ENCODE results near the gene RFPL1. TPM values are rescaled to one million over a fixed set of nuclear protein-coding genes. Genes with fewer than 3 reads are reported as not detected.
A peak's percentile ranks its signal among the peaks of the same experiment; 100 is the strongest.
"Not testable (repeated sequence)": the region's sequence is repeated elsewhere in the genome, so short reads cannot be mapped to it uniquely, and the experiment has no call there.

RFPL1 gene
- total and polyA plus RNA-seq, 2 experiments from 2014 or later = not detected

DNA sequence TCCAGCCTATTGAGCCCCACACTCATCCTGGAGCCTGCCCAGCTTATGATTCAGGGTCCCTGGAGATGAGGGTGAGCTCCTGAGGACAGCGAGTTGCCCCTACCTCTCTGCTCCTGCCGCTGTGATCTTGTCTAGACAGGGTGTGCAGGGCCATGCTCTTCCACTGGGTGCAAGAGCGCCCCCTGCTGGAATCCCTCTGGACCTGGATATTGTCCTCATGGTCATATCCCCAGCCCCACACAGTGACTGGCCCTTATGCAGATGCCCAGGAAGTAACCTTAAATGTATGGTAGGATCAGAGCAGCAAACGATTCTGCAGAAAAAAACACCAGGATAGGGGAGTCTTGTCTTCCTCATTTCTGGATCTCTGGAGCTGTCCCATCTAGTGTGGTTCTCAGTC, 25.6 kb upstream of the RFPL1 start:
- not testable (repeated sequence) for H3K79me2 ChIP-seq; H3K9me3 ChIP-seq (ENCODE audit: low read depth); H3K4me2 ChIP-seq; H2AFZ ChIP-seq; H3K9me2 ChIP-seq (replicated peaks; ENCODE audit: insufficient read depth); H4K20me1 ChIP-seq (ENCODE audit: insufficient read depth, poor library complexity, severe bottlenecking); H3K27ac ChIP-seq; H3K4me1 ChIP-seq (ENCODE audit: insufficient read depth); H3K4me3 ChIP-seq; H3K36me3 ChIP-seq (replicated peaks; ENCODE audit: insufficient read depth, low read depth); H3K27me3 ChIP-seq; DNase-seq (ENCODE audit: low spot score)
- TF ChIP-seq, protein P1, sequence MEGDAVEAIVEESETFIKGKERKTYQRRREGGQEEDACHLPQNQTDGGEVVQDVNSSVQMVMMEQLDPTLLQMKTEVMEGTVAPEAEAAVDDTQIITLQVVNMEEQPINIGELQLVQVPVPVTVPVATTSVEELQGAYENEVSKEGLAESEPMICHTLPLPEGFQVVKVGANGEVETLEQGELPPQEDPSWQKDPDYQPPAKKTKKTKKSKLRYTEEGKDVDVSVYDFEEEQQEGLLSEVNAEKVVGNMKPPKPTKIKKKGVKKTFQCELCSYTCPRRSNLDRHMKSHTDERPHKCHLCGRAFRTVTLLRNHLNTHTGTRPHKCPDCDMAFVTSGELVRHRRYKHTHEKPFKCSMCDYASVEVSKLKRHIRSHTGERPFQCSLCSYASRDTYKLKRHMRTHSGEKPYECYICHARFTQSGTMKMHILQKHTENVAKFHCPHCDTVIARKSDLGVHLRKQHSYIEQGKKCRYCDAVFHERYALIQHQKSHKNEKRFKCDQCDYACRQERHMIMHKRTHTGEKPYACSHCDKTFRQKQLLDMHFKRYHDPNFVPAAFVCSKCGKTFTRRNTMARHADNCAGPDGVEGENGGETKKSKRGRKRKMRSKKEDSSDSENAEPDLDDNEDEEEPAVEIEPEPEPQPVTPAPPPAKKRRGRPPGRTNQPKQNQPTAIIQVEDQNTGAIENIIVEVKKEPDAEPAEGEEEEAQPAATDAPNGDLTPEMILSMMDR (IDR thresholded peaks at IDR 0.05; ENCODE audit: poor library complexity) = peak; percentile 25
- WGBS (ENCODE audit: low lambda C conversion rate, missing lambda C conversion rate) = 44% methylated on average over 4 of the region's 4 CpGs

DNA sequence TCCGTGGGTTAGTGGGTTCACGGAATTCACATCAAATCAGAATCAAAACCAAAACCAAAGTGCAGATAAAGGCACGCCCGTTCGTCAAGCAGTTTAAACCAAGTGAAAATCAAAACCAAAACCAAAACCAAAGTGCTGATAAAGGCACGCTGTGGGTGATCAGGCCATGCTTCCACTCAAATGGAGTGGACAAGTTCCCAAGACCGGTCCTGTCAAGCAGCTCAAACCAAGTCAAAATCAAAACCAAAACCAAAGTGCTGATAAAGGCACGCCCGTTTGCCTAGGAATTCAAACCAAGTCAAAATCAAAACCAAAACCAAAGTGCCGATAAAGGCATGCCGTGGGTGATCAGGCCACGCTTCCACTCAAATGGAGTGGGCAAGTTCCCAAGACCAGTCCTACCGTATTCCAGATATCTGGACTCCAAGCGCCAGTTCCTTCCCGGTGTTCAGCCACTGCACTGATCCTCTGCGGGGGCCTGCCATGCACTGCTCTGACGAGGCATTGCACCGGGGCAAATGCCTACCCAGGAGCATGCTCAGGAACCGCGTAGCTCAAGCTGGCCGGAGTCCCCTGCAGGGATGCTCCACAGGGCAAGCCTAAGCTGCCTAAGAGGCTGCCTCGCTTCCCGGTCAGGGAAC, 23.3 kb upstream of the RFPL1 start:
- 85% methylated on average over 23 of the region's 23 CpGs for WGBS (ENCODE audit: low lambda C conversion rate, missing lambda C conversion rate)
- not testable (repeated sequence) for H3K4me2 ChIP-seq

DNA sequence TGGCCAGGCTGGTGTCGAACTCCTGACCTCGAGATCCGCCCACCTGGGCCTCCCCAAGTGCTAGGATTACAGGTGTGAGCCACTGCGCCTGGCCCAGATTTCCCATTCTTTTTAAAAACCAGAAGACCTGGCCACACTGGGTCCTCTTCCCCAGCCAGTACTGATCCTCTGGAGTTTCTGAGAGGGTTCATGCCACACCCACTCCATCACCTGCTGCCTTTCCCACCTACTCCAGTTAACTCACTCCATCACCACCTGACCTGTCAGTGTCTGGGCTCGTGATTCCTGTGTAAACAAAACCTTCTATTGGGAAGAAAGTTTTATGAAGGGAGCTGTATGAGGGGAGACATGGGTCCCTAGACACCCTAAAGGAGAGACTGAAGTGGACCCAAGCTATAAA, 19.7 kb upstream of the RFPL1 start:
- 68% methylated on average over 5 of the region's 5 CpGs for WGBS (ENCODE audit: low lambda C conversion rate, missing lambda C conversion rate)

More for the DNA sequence above, 23.3 kb upstream of the RFPL1 start:
- not testable (repeated sequence) for H3K27me3 ChIP-seq; H3K27ac ChIP-seq; H3K9me2 ChIP-seq (replicated peaks; ENCODE audit: insufficient read depth); H3K4me3 ChIP-seq; H3K9me3 ChIP-seq (ENCODE audit: low read depth); H3K4me1 ChIP-seq (ENCODE audit: insufficient read depth); DNase-seq (ENCODE audit: low spot score); H3K36me3 ChIP-seq (replicated peaks; ENCODE audit: insufficient read depth, low read depth); H3K79me2 ChIP-seq; H4K20me1 ChIP-seq (ENCODE audit: insufficient read depth, poor library complexity, severe bottlenecking); H2AFZ ChIP-seq

DNA sequence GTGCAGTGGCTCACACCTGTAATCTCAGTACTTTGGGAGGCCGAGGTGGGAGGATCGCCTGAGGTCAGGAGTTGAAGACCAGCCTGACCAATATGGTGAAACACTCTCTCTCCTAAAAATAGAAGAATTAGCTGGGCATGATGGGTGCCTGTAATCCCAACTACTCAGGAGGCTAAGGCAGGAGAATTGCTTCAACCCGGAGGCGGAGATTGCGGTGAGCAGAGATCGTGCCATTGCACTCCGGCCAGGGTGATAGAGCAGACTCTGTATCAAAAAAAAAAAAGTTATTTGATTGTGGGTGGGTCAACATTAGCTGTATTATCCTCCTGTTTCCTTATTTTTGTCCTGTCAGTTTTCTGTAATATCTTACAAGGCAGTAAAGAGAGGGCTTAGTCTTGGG, 11.9 kb upstream of the RFPL1 start:
- Histone ChIP-seq H2AFZ (no peak overlapping the region), H3K79me2 (no peaks in the 10 kb centered on the region), H3K4me1 (ENCODE audit: insufficient read depth) (no peaks in the 10 kb centered on the region), H3K4me3 (no peak overlapping the region), H3K9me3 (ENCODE audit: low read depth) (no peaks in the 10 kb centered on the region), H3K9me2 (replicated peaks; ENCODE audit: insufficient read depth) (no peaks in the 10 kb centered on the region), H3K27me3 (no peaks in the 10 kb centered on the region), H3K27ac (no peak overlapping the region), H4K20me1 (ENCODE audit: insufficient read depth, poor library complexity, severe bottlenecking) (no peaks in the 10 kb centered on the region), H3K4me2 (no peak overlapping the region), H3K36me3 (replicated peaks; ENCODE audit: insufficient read depth, low read depth) (no peaks in the 10 kb centered on the region)
- DNase-seq (ENCODE audit: low spot score) = no peak
- 93% methylated on average over 7 of the region's 7 CpGs for WGBS (ENCODE audit: low lambda C conversion rate, missing lambda C conversion rate)
- TF ChIP-seq EZH2phosphoT487 (IDR thresholded peaks at IDR 0.05; ENCODE audit: low read depth, severe bottlenecking, unreplicated experiment) (no peak), EZH2 (IDR thresholded peaks at IDR 0.05; ENCODE audit: borderline replicate concordance) (no peak)
- TF ChIP-seq, protein P1 (IDR thresholded peaks at IDR 0.05; ENCODE audit: poor library complexity) = no peak

More for the DNA sequence above, 19.7 kb upstream of the RFPL1 start:
- H3K36me3 ChIP-seq (replicated peaks; ENCODE audit: insufficient read depth, low read depth); H3K4me1 ChIP-seq (ENCODE audit: insufficient read depth); H3K4me2 ChIP-seq; H2AFZ ChIP-seq; H3K27ac ChIP-seq; H3K27me3 ChIP-seq; H4K20me1 ChIP-seq (ENCODE audit: insufficient read depth, poor library complexity, severe bottlenecking); H3K79me2 ChIP-seq; H3K9me2 ChIP-seq (replicated peaks; ENCODE audit: insufficient read depth); H3K9me3 ChIP-seq (ENCODE audit: low read depth); H3K4me3 ChIP-seq; DNase-seq (ENCODE audit: low spot score): not testable (repeated sequence)
